Esophagus muscularis mucosa (tissue), 4 donors: ENCODE measurements around the gene KRT86. TPM values are rescaled to one million over a fixed set of nuclear protein-coding genes. Genes with fewer than 3 reads are reported as not detected.

ENCODE experiments used
- DNase-seq: peaks from one replicate; pipeline ENCODE4 v3.0.0-alpha.2; 2017; ENCODE audit errors: extremely low spot score
- H3K27ac ChIP-seq, 4 donors: fragments of 200-600 bp; sonication (generic); replicated peaks in 1 of 4; 1 replicate in 3 of 4; 2 replicates in 1 of 4; pipeline ENCODE4 v1.5.1; 2016 to 2019; ENCODE audit warnings: mild to moderate bottlenecking in 1 of 4
- H3K27me3 ChIP-seq, 4 donors: fragments of 200-600 bp; sonication (generic); one replicate each; pipeline versions ENCODE4 v1.5.1 to v1.6.0; 2016 to 2019
- H3K36me3 ChIP-seq, 4 donors: fragments of 200-600 bp; sonication (generic); one replicate each; pipeline ENCODE4 v1.5.1; 2016 to 2019
- H3K4me1 ChIP-seq, 4 donors: fragments of 200-600 bp; sonication (generic); one replicate each; pipeline ENCODE4 v1.5.1; 2016 to 2019
- H3K4me3 ChIP-seq, 4 donors: fragments of 200-600 bp; sonication (generic); 1 replicate in 2 of 4; 2 replicates in 2 of 4; pipeline ENCODE4 v1.5.1; 2016 to 2019; ENCODE audit warnings: mild to moderate bottlenecking in 4 of 4, moderate library complexity in 1 of 4
- H3K9me3 ChIP-seq, 4 donors: fragments of 200-600 bp; sonication (generic); 1 replicate in 3 of 4; 2 replicates in 1 of 4; pipeline ENCODE4 v1.5.1; 2016 to 2019
- EP300 ChIP-seq: sonication (generic); formaldehyde crosslinking; IDR thresholded peaks from one replicate; pipeline ENCODE4 v1.6.1; 2017; ENCODE audit warnings: antibody characterized with exemption
- POLR2A ChIP-seq: fragments of 450-650 bp; IDR thresholded peaks from one replicate; pipeline ENCODE4 v1.6.1; 2017; ENCODE audit warnings: antibody characterized with exemption, moderate library complexity, mild to moderate bottlenecking, low read depth
- POLR2AphosphoS5 ChIP-seq, 2 donors: sonication (generic); formaldehyde crosslinking; IDR thresholded peaks; one replicate each; pipeline ENCODE4 v1.6.1; 2017; ENCODE audit warnings: antibody characterized with exemption in 2 of 2
- whole genome bisulfite sequencing: methylation state at CpG from one replicate; pipeline ENCODE4 v1.1.5; 2018; 5-methylcytosine and 5-hydroxymethylcytosine counted together
- intact Hi-C: fragments of 100-400 bp; cut with DNase I; formaldehyde crosslinking; loops from one replicate; pipeline ENCODE4 v1.15.1; 2023
- total RNA-seq, 4 donors: library from RNA; depleted of rRNA; stranded (reverse); fragments of >200 nt; gene quantifications; one replicate each; pipeline versions ENCODE4 v1.1.0 to v1.2.1, GENCODE V29; 2016
- TF ChIP-seq, protein P1 (sequence below), 3 experiments: fragments of 200-600 bp in 2 of 3; fragments of 450-650 bp in 1 of 3; sonication (generic) in 2 of 3; IDR thresholded peaks; one replicate each; pipeline ENCODE4 v1.5.1; 2017 to 2019; ENCODE audit warnings: antibody characterized with exemption in 3 of 3, mild to moderate bottlenecking in 2 of 3, moderate library complexity in 1 of 3

KRT86 gene
- total RNA-seq, 4 donors from 2014 or later, result 0.29 to 0.33 TPM; not detected in 2

DNA sequence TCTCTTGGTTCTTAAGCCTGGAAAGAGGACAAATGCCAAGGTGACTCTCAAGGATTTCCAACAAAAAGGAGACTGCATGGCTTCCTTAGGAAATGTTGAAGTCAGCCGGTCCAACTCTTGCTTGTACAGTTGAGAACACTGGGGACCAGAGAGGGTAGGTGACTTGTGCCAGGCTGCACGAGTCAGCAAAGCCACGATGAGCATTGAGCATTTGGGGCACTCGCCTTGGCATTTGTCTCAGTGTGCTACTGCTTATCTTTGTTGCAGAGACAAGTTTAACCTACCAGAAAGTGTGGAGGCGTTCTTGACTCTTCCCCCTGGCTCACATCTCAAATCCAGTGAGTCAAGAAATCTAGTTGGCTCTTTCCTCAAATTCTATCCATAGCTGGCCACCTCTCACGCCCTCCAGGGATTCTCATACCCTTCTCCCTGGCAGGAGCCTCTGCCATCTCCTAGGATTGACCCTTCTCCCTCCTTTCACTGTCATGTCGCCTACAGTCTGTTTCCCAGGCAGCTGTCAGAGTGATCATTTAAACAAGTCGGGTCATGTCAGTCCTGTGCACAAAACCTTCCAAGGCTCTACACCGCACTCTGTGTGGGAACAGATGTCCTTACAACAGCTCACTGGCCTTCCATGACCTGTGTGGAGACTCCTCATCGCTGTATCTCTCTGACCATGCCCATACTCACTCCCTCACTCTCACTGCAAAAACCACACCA is 64.0 kb downstream of the KRT86 start:
- TF ChIP-seq POLR2A (no peak), EP300 (no peak), POLR2AphosphoS5 (IDR thresholded peaks at IDR 0.05) (no peak)
- TF ChIP-seq, protein P1, sequence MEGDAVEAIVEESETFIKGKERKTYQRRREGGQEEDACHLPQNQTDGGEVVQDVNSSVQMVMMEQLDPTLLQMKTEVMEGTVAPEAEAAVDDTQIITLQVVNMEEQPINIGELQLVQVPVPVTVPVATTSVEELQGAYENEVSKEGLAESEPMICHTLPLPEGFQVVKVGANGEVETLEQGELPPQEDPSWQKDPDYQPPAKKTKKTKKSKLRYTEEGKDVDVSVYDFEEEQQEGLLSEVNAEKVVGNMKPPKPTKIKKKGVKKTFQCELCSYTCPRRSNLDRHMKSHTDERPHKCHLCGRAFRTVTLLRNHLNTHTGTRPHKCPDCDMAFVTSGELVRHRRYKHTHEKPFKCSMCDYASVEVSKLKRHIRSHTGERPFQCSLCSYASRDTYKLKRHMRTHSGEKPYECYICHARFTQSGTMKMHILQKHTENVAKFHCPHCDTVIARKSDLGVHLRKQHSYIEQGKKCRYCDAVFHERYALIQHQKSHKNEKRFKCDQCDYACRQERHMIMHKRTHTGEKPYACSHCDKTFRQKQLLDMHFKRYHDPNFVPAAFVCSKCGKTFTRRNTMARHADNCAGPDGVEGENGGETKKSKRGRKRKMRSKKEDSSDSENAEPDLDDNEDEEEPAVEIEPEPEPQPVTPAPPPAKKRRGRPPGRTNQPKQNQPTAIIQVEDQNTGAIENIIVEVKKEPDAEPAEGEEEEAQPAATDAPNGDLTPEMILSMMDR (IDR thresholded peaks at IDR 0.05), result no peak
- H3K27ac ChIP-seq, result no peak overlapping the region
- no peaks in the 10 kb centered on the region for H3K4me1 ChIP-seq
- 80% methylated on average over 10 of the region's 10 CpGs for WGBS
- H3K27me3 ChIP-seq, result peaks cover 0 to 3% (median 0%) of the 10 kb centered on the region in 4 donors
- no peak overlapping the region for H3K4me3 ChIP-seq
- intact Hi-C loops, result no loop called here
- H3K9me3 ChIP-seq, result peaks cover 0 to 23% (median 15%) of the 10 kb centered on the region in 4 donors
- DNase-seq, result no peak
- H3K36me3 ChIP-seq, result no peaks in the 10 kb centered on the region

DNA sequence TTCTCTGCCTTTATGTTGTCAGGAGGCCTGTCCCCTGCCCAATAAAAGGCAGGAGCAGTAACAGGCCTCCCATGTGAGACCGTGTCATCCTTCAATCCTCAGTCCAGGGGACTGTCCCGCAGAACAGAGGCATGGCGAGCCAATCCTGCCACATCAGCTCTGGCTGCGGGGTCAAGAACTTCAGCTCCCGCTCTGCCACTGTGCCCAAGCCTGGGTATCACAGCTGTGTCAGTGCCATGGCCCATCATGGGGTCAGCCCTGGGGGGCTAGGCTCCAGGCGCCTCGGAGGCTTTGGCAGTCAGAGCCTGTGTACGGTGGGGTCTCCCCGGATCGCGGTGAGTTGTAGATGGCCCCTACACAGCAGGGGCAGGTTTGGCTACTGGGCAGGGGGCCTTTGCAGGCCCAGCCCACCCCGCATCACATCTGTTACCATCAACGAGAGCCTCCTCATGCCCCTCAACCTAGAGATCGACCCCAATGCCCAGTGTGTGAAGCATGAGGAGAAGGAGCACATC is 66.7 kb downstream of the KRT86 start:
- H3K9me3 ChIP-seq, result peaks cover 0 to 23% (median 18%) of the 10 kb centered on the region in 4 donors
- no peaks in the 10 kb centered on the region for H3K36me3 ChIP-seq
- DNase-seq, result no peak
- peaks cover 0 to 13% (median 0%) of the 10 kb centered on the region in 4 donors for H3K27me3 ChIP-seq
- TF ChIP-seq POLR2A (no peak), EP300 (no peak), POLR2AphosphoS5 (IDR thresholded peaks at IDR 0.05) (no peak)
- TF ChIP-seq, protein P1 (IDR thresholded peaks at IDR 0.05), result no peak
- no peak overlapping the region for H3K27ac ChIP-seq
- intact Hi-C loops, result no loop called here
- H3K4me3 ChIP-seq, result no peak overlapping the region
- WGBS, result 94% methylated on average over 11 of the region's 14 CpGs
- H3K4me1 ChIP-seq, result no peaks in the 10 kb centered on the region

DNA sequence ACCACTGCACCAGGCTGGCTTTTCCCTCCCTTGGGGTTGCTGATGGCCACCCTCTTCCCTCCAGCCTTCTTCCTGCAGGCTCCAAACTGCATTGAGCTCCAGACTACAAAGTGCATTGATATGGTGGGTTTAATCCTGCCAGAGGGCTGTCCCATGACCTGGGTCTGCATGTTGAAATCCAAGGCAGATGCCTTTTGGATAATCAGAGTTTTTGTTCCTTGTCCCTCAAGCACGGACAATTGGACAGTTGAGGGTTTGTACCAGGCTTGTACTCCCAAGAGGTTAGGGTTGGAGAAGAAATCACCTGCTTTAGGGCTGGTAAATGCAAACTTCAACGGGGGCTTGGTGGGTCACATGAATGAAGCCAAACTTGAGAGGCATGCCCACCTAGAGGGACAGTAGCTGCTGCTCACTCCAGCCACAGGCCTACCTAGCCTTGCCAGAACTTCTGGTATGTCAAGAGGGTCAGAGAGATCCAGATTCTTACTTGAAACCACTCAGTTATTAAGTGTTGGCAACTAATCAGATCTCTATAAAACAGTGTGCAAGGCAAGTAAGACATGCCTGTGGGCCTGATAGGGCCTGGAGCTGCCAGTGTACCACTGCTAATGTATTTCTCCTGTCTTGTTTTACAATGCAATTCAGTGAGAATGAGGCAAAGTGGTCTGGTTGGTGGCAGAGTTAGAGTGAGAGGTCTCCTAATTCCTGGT is 68.5 kb downstream of the KRT86 start:
- 100% methylated on average over 1 of the region's 2 CpGs for WGBS

DNA sequence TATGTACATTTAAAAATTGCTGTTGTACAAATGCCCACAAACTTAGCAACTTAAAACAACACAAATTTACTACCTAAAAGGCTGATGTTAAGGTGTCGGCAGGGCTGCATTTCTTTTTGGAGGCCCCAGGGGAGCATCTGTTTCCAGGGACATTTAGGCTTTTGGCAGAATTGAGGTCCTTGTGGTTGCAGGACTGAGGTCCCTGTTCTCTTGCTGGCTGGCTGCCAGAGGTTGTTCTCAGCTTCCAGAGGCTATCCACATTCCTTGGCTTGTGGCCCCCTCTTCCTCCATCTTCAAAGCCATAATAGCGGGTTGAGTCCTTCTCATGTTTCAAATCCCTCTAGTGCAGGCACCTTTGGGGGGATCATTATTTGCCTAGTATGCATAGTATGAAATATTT is 69.1 kb downstream of the KRT86 start:
- no peak for TF ChIP-seq POLR2A
- no peak for TF ChIP-seq POLR2AphosphoS5 (IDR thresholded peaks at IDR 0.05)
- TF ChIP-seq, protein P1 (IDR thresholded peaks at IDR 0.05), result no peak
- no peak for TF ChIP-seq EP300
- H3K27me3 ChIP-seq, result peaks cover 0 to 13% (median 0%) of the 10 kb centered on the region in 4 donors
- no peak overlapping the region for H3K27ac ChIP-seq
- H3K4me1 ChIP-seq, result no peaks in the 10 kb centered on the region
- WGBS, result 94% methylated on average over 2 of the region's 2 CpGs
- peaks cover 0 to 14% (median 12%) of the 10 kb centered on the region in 4 donors for H3K9me3 ChIP-seq
- intact Hi-C loops, result no loop called here
- no peak overlapping the region for H3K4me3 ChIP-seq
- no peak for DNase-seq
- H3K36me3 ChIP-seq, result no peaks in the 10 kb centered on the region

More for the DNA sequence above, 68.5 kb downstream of the KRT86 start:
- H3K27me3 ChIP-seq, result peaks cover 0 to 13% (median 0%) of the 10 kb centered on the region in 4 donors
- no peaks in the 10 kb centered on the region for H3K36me3 ChIP-seq
- DNase-seq, result no peak
- H3K4me3 ChIP-seq, result no peak overlapping the region
- intact Hi-C loops, result no loop called here
- no peak for TF ChIP-seq EP300
- TF ChIP-seq, protein P1 (IDR thresholded peaks at IDR 0.05), result no peak
- no peak for TF ChIP-seq POLR2A
- TF ChIP-seq POLR2AphosphoS5 (IDR thresholded peaks at IDR 0.05), result no peak
- H3K4me1 ChIP-seq, result no peaks in the 10 kb centered on the region
- peaks cover 0 to 14% (median 12%) of the 10 kb centered on the region in 4 donors for H3K9me3 ChIP-seq
- no peak overlapping the region for H3K27ac ChIP-seq
